A673 (cell line): ENCODE results near the gene PDE4B.

ENCODE experiments used
- CTCF ChIP-seq: fragments of 300-800, 200-600 bp; sonication (generic); conservative IDR thresholded peaks from 2 replicates; pipeline ENCODE4 v1.5.1; 2017; ENCODE audit warnings: low read depth, mild to moderate bottlenecking, antibody characterized with exemption, low read length, moderate library complexity, mixed read lengths
- EZH2 ChIP-seq: fragments of 200-600 bp; sonication (generic); IDR thresholded peaks from 2 replicates; pipeline ENCODE4 v1.6.1; 2017; ENCODE audit warnings: borderline replicate concordance, low read depth, mild to moderate bottlenecking, mixed read lengths, antibody characterized with exemption, low read length; ENCODE audit not compliant: poor library complexity, severe bottlenecking

- TF ChIP-seq CTCF (no peak), EZH2 (no peak)
Measured at GRCh38 chr1:65804584-65804983, 11.9 kb downstream of the PDE4B start.
